GM12878 (cell line): ENCODE data around the gene BCCIP. TPM values are rescaled to one million over a fixed set of nuclear protein-coding genes. Genes with fewer than 3 reads are reported as not detected.

Experiments used
- ATAC-seq: fragments of 200-7000 bp; cut with Tn5 transposase; 3 replicates; pipeline ENCODE4 v1.9.1; 2020; ENCODE audit warnings: mild to moderate bottlenecking, moderate library complexity
- BruUV-seq: library from RNA; stranded (reverse); fragments of 400-500 nt; replicated peaks from 2 replicates; lab custom pipeline; 2021; lab: Mats Ljungman, UMichigan
- CTCF ChIA-PET: fragments of 300-600 bp; sonication (Branson Sonifier 250); formaldehyde crosslinking; extraction: SDS; loops from one replicate; lab custom pipeline; 2021; ENCODE audit warnings: inconsistent platforms; lab: Yijun Ruan, JAX
- POLR2A ChIA-PET: fragments of 350-600 bp; formaldehyde crosslinking; extraction: SDS; loops from one replicate; lab custom pipeline; 2021; ENCODE audit warnings: inconsistent platforms; lab: Charles Lee
- RAD21 ChIA-PET: fragments of 300-600 bp; sonication (Branson Sonifier 250); formaldehyde crosslinking; loops from one replicate; lab custom pipeline; 2023; ENCODE audit warnings: antibody characterized with exemption; ENCODE audit not compliant: unreplicated experiment; lab: Charles Lee
- SMC1A ChIA-PET: fragments of 300-600 bp; sonication (Branson Sonifier 250); formaldehyde crosslinking; loops from one replicate; lab custom pipeline; 2023; ENCODE audit not compliant: unreplicated experiment, uncharacterized antibody; lab: Charles Lee
- DNase-seq: peaks from one replicate; pipeline ENCODE4 v3.0.0-alpha.2; 2011; ENCODE audit warnings: low read depth, low spot score
- FAIRE-seq: peaks from 3 replicates; lab custom pipeline; 2011; peaks lifted over from hg19 to GRCh38; lab: Jason Lieb, UNC
- H2AFZ ChIP-seq: 2 replicates; pipeline ENCODE4 v1.6.0; 2011; ENCODE audit warnings: low read depth, low read length, control low read depth; ENCODE audit not compliant: control insufficient read depth
- H3K27ac ChIP-seq: 2 replicates; pipeline ENCODE4 v1.5.1; 2011; ENCODE audit warnings: control low read depth; ENCODE audit not compliant: control insufficient read depth, insufficient read depth
- H3K27me3 ChIP-seq, 2 experiments: replicated peaks in 1 of 2; 2 replicates each; pipeline versions ENCODE4 v1.6.0 to v1.6.1; 2011; ENCODE audit warnings: low read length in 1 of 2; ENCODE audit not compliant: control insufficient read depth in 2 of 2, insufficient read depth in 2 of 2
- H3K36me3 ChIP-seq, 2 experiments: 2 replicates each; pipeline ENCODE4 v1.5.1; 2011; ENCODE audit warnings: low read length in 1 of 2; ENCODE audit not compliant: control insufficient read depth in 2 of 2, insufficient read depth in 2 of 2
- H3K4me1 ChIP-seq: 2 replicates; pipeline ENCODE4 v1.6.1; 2011; ENCODE audit warnings: mild to moderate bottlenecking, low read length, moderate library complexity, mixed read lengths; ENCODE audit not compliant: control insufficient read depth, insufficient read depth
- H3K4me2 ChIP-seq: 2 replicates; pipeline ENCODE4 v1.6.0; 2011; ENCODE audit warnings: control low read depth; ENCODE audit not compliant: control insufficient read depth, insufficient read depth
- H3K4me3 ChIP-seq: fragments of 200-600 bp; sonication (generic); 2 replicates; pipeline ENCODE4 v1.5.1; 2016
- H3K79me2 ChIP-seq: 2 replicates; pipeline ENCODE4 v1.6.0; 2011; ENCODE audit warnings: low read length; ENCODE audit not compliant: control insufficient read depth, insufficient read depth
- H3K9ac ChIP-seq: 2 replicates; pipeline ENCODE4 v1.8.0; 2011; ENCODE audit warnings: low read length, control low read depth, mixed read lengths; ENCODE audit not compliant: control insufficient read depth, insufficient read depth
- H3K9me3 ChIP-seq: replicated peaks from 3 replicates; pipeline ENCODE4 v1.5.1; 2011; ENCODE audit warnings: mild to moderate bottlenecking, low read length; ENCODE audit not compliant: control insufficient read depth, insufficient read depth
- H4K20me1 ChIP-seq: 2 replicates; pipeline ENCODE4 v1.6.0; 2011; ENCODE audit not compliant: control insufficient read depth, insufficient read depth
- CHD2 ChIP-seq: IDR thresholded peaks from 2 replicates; pipeline ENCODE4 v1.6.1; 2011; ENCODE audit warnings: low read depth, low read length, improper control_type of control experiment, borderline replicate concordance
- CREM ChIP-seq: IDR thresholded peaks from 2 replicates; pipeline ENCODE4 v1.6.1; 2014; ENCODE audit warnings: antibody characterized with exemption, low read depth
- CTCF ChIP-seq, 3 experiments: IDR thresholded peaks in 2 of 3; conservative IDR thresholded peaks in 1 of 3; 2 replicates each; pipeline ENCODE4 v1.5.1; 2011; ENCODE audit warnings: low read depth in 3 of 3, low read length in 3 of 3, mild to moderate bottlenecking in 3 of 3, control low read depth in 2 of 3, moderate library complexity in 2 of 3, inconsistent platforms in 1 of 3, mixed read lengths in 1 of 3; ENCODE audit not compliant: control insufficient read depth in 2 of 3, insufficient read depth in 1 of 3; ENCODE audit errors: extremely low read depth in 1 of 3
- CUX1 ChIP-seq: IDR thresholded peaks from 2 replicates; pipeline ENCODE4 v1.6.1; 2012; ENCODE audit warnings: improper control_type of control experiment, low read depth, low read length; ENCODE audit not compliant: insufficient replicate concordance
- EED ChIP-seq: sonication (generic); IDR thresholded peaks from 2 replicates; pipeline ENCODE4 v1.6.1; 2016; ENCODE audit warnings: antibody characterized with exemption, low read depth
- IKZF2 ChIP-seq, 2 experiments: fragments of 450-650 bp; IDR thresholded peaks; 2 replicates each; pipeline ENCODE4 v1.6.1; 2017; ENCODE audit warnings: mild to moderate bottlenecking in 2 of 2, moderate library complexity in 2 of 2
- NRF1 ChIP-seq: conservative IDR thresholded peaks from 2 replicates; pipeline ENCODE4 v1.6.1; 2011; ENCODE audit warnings: mild to moderate bottlenecking, low read depth, low read length, improper control_type of control experiment
- PML ChIP-seq: IDR thresholded peaks from 2 replicates; pipeline ENCODE4 v1.6.1; 2012; ENCODE audit warnings: low read length, inconsistent platforms
- PRDM15 ChIP-seq: fragments of 450-650 bp; formaldehyde crosslinking; IDR thresholded peaks from 2 replicates; pipeline ENCODE4 v1.4.0; 2020; ENCODE audit warnings: mild to moderate bottlenecking, moderate library complexity
- RUNX3 ChIP-seq: IDR thresholded peaks from 2 replicates; pipeline ENCODE4 v1.6.1; 2012; ENCODE audit warnings: low read length, inconsistent platforms
- TAF1 ChIP-seq: IDR thresholded peaks from 2 replicates; pipeline ENCODE4 v1.6.1; 2011; ENCODE audit warnings: mild to moderate bottlenecking, low read depth, low read length, borderline replicate concordance
- TBL1XR1 ChIP-seq: IDR thresholded peaks from 2 replicates; pipeline ENCODE4 v1.6.1; 2012; ENCODE audit warnings: low read depth, low read length, improper control_type of control experiment
- WGBS: methylation state at CpG from one replicate; pipeline ENCODE4 v1.1.6; 2016; ENCODE audit warnings: low lambda C conversion rate; ENCODE audit not compliant: insufficient replicate concordance, insufficient coverage; ENCODE audit errors: missing lambda C conversion rate; 5-methylcytosine and 5-hydroxymethylcytosine counted together
- in situ Hi-C: fragments of 300-500 bp; cut with MboI; formaldehyde crosslinking; loops from 9 replicates; pipeline ENCODE4 v1.14.3; 2018; ENCODE audit warnings: mixed read lengths
- intact Hi-C: fragments of 100-400 bp; cut with micrococcal nuclease; formaldehyde crosslinking; loops from one replicate; pipeline ENCODE4 v1.14.2; 2022; ENCODE audit not compliant: unreplicated experiment
- polyA plus RNA-seq, 11 experiments: library from polyadenylated mRNA; depleted of rRNA in 4 of 11; unstranded in 6 of 11; stranded (reverse) in 5 of 11; fragments of >200 nt; fragmentation: Nextera tagmentation in 4 of 11; fragmentation: Illumina TruSeq in 1 of 11; extraction: Ambion mirVana in 4 of 11; extraction: Trizol in 1 of 11; gene quantifications; 1 replicate in 1 of 11; 2 replicates in 10 of 11; pipeline versions ENCODE4 v1.2.1 to v1.2.3, GENCODE V29; 2011 to 2016; ENCODE audit warnings: inconsistent platforms in 2 of 11, missing spikeins in 2 of 11, low read depth in 1 of 11
- total RNA-seq, 4 experiments: library from RNA; depleted of rRNA in 3 of 4; stranded (reverse); fragments of >200 nt in 3 of 4; fragmentation: Illumina TruSeq in 1 of 4; extraction: Trizol in 1 of 4; gene quantifications; 2 replicates each; pipeline versions ENCODE4 v1.2.1 to v1.2.3, GENCODE V29; 2013 to 2021
- TF ChIP-seq, protein P1 (sequence below): IDR thresholded peaks from 2 replicates; pipeline ENCODE4 v1.6.1; 2012; ENCODE audit warnings: low read depth, low read length, improper control_type of control experiment

The BCCIP gene
- total and polyA plus RNA-seq, 10 of the 15 experiments (the other 5 are each of a cell fraction or from before 2014, with no cell fraction given), result 61.2 to 225 (median 127) TPM

- Histone ChIP-seq H3K27ac (no peak overlapping the region), H3K9ac (no peak overlapping the region), H3K79me2 (no peaks in the 10 kb centered on the region), H4K20me1 (no peaks in the 10 kb centered on the region), H3K36me3 (peaks cover 0 to 2% of the 10 kb centered on the region in 2 experiments; a peak in 2 of 4 replicates), H3K4me3 (no peak overlapping the region), H3K4me1 (no peaks in the 10 kb centered on the region), H3K27me3 (no peaks in the 10 kb centered on the region), H3K9me3 (no peaks in the 10 kb centered on the region), H3K4me2 (no peak overlapping the region), H2AFZ (no peak overlapping the region)
- POLR2A ChIA-PET, result no interaction called here
- FAIRE-seq (no peak), DNase-seq (no peak), ATAC-seq (no peak)
- CTCF ChIA-PET, result interaction anchor here (1.6 to 3.0 kb wide), 2 partner anchors 16 to 20 kb away, joined by 6 to 11 read pairs; no protein-coding TSS in a partner anchor
- in situ Hi-C loops, result no loop called here
- no TSS peak for BruUV-seq
- 74% methylated on average over 2 of the region's 2 CpGs for WGBS
- RAD21 ChIA-PET, result interaction anchor here (1.9 kb wide), 1 partner anchor 28 kb away, joined by 5 read pairs; no protein-coding TSS in a partner anchor
- SMC1A ChIA-PET, result no interaction called here
- intact Hi-C loops, result no loop called here
- TF ChIP-seq, protein P1, sequence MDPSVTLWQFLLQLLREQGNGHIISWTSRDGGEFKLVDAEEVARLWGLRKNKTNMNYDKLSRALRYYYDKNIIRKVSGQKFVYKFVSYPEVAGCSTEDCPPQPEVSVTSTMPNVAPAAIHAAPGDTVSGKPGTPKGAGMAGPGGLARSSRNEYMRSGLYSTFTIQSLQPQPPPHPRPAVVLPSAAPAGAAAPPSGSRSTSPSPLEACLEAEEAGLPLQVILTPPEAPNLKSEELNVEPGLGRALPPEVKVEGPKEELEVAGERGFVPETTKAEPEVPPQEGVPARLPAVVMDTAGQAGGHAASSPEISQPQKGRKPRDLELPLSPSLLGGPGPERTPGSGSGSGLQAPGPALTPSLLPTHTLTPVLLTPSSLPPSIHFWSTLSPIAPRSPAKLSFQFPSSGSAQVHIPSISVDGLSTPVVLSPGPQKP, result no peak
- TF ChIP-seq EED, result no peak
- no peak for TF ChIP-seq TAF1
- no peak for TF ChIP-seq CREM
- TF ChIP-seq PRDM15 (CRISPR knock-in tag), result no peak
- no peak for TF ChIP-seq CTCF (IDR thresholded peaks at IDR 0.05 in 2 of 3, conservative IDR thresholded peaks at IDR 0.05 in 1 of 3; ENCODE audit: control insufficient read depth in 2 of 3, extremely low read depth in 1 of 3, insufficient read depth in 1 of 3, low read depth in 3 of 3, low read length in 3 of 3)
- no peak for TF ChIP-seq CUX1
- no peak for TF ChIP-seq RUNX3
- no peak for TF ChIP-seq PML
- no peak for TF ChIP-seq CHD2
- TF ChIP-seq TBL1XR1, result no peak
- no peak for TF ChIP-seq IKZF2 (IDR thresholded peaks at IDR 0.05)
- TF ChIP-seq NRF1, result no peak
Observed at GRCh38 chr10:125848371-125848770, 25.0 kb downstream of the BCCIP start.
